Choroid plexus epithelial cell (primary cell): Measurements from ENCODE around the gene EFHD1.

Experiments used
- DNase-seq: peaks from one replicate; pipeline ENCODE4 v3.0.0-alpha.2; 2010; ENCODE audit warnings: low read depth
- H3K4me3 ChIP-seq: 2 replicates; pipeline ENCODE4 v1.5.1; 2011; ENCODE audit warnings: low read depth, mild to moderate bottlenecking, control low read depth, low read length, moderate library complexity
- TF ChIP-seq, protein P1 (sequence below): conservative IDR thresholded peaks from 2 replicates; pipeline ENCODE4 v1.5.1; 2011; ENCODE audit warnings: low read depth, mild to moderate bottlenecking, control low read depth, inconsistent platforms, low read length, moderate library complexity

Gene EFHD1

GRCh38 chr2:232637866-232638583, 4.6 kb downstream of the EFHD1 start:
- DNase-seq: no peak
- TF ChIP-seq, protein P1, sequence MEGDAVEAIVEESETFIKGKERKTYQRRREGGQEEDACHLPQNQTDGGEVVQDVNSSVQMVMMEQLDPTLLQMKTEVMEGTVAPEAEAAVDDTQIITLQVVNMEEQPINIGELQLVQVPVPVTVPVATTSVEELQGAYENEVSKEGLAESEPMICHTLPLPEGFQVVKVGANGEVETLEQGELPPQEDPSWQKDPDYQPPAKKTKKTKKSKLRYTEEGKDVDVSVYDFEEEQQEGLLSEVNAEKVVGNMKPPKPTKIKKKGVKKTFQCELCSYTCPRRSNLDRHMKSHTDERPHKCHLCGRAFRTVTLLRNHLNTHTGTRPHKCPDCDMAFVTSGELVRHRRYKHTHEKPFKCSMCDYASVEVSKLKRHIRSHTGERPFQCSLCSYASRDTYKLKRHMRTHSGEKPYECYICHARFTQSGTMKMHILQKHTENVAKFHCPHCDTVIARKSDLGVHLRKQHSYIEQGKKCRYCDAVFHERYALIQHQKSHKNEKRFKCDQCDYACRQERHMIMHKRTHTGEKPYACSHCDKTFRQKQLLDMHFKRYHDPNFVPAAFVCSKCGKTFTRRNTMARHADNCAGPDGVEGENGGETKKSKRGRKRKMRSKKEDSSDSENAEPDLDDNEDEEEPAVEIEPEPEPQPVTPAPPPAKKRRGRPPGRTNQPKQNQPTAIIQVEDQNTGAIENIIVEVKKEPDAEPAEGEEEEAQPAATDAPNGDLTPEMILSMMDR: no peak
- H3K4me3 ChIP-seq: no peak overlapping the region

DNA sequence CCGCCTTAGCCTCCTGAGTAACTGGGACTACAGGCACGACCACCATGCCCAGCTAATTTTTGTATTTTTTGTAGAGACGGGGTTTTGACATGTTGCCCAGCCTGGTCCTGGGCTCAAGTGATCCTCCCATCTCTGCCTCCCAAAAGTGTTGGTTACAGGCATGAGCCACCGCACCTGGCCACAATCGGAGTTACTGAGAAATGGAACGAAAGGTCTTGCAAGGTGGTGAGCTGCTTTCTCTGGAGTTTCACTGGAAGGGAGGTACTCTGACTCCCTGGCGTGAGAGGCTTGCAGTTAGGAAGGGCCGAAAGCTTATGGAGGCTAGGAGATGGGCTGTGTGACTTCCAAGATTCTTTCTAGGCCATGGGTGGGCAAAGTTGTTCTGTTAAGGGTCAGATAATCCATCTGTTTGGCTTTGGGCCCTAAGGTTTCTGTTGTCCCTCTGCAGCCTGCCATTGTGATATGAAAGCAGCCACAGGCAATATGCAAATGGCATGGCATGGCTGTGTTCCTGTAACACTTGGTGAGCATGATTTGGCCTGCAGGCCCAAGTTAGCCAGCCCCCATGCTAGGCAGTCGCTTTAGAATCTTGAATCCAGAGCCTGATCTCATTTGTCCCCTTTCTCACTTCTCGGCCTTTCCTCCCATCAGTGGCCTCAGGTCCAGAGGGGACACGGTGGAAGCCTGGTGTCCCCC, 7.9 kb downstream of the EFHD1 start:
- TF ChIP-seq, protein P1: no peak
- H3K4me3 ChIP-seq: no peak overlapping the region

DNA sequence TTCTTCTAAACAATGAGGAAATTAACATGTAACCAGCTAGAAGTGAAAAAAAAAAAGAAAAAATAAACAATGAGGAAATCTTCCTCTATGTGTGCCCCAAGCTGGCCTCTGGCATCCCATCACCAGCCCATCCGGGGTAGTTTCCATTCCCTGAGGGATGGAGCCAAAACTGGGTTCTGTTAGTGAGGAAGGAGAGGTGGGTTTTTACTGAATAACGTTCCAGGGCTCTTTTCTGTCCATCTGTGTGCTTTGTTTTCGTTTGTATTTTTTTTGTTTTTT, 9.7 kb downstream of the EFHD1 start:
- DNase-seq: no peak
- TF ChIP-seq, protein P1: no peak

More for the DNA sequence above, 7.9 kb downstream of the EFHD1 start:
- DNase-seq: no peak

GRCh38 chr2:232643813-232644347, 10.5 kb downstream of the EFHD1 start:
- TF ChIP-seq, protein P1: no peak
- no peak overlapping the region for H3K4me3 ChIP-seq

More for the DNA sequence above, 9.7 kb downstream of the EFHD1 start:
- H3K4me3 ChIP-seq: no peak overlapping the region

GRCh38 chr2:232645061-232645460, 11.7 kb downstream of the EFHD1 start:
- TF ChIP-seq, protein P1: no peak
- no peak for DNase-seq
- no peak overlapping the region for H3K4me3 ChIP-seq

More at GRCh38 chr2:232643813-232644347, 10.5 kb downstream of the EFHD1 start:
- DNase-seq: no peak

DNA sequence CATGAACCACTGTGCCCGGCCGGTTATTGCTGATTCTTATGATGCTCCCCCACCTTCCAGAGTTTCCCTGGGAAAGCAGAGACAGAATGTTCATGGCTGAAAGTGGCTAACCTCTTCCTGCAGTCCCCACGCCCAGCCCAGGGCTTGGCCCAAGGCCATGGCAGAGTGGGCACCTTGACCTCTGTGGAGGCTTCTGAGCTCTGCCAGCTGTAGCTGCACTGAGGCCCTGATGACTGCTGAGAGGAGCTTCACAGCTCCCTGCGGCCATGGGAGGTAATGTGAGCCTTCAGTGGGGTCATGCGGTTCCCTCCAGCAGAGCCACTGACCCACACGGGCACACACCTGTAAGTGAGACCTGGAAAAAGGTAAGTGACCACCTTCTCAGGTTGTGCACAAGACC, 13.3 kb downstream of the EFHD1 start:
- TF ChIP-seq, protein P1: no peak
- no peak overlapping the region for H3K4me3 ChIP-seq
- no peak for DNase-seq
